ENCODE results near the gene PCBD2.
"Not testable (repeated sequence)": the region's sequence is repeated elsewhere in the genome, so short reads cannot be mapped to it uniquely, and the experiment has no call there.

The PCBD2 gene

DNA sequence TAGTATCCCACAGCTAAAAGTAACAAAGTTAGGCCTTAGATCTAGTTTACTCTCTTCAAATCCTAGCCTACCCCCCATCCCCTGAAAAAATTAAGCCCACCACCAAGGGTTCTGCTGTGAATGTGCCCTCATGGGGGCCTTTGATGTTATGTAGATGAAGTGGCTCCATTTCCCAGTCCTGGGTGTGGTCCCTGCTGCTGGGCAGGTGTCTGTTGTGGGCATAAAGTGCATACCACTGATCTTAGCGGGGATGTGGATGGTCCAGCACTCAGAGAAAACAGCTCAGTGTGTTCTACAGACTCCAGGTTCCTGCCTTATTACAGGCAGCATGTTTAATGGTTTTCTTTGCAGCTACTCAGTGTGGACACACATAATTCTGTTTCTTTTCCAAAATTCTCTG is 1.9 kb downstream of the PCBD2 start:
- no peak for DNase-seq (ENCODE audit: low read depth in 2 of 2)

DNA sequence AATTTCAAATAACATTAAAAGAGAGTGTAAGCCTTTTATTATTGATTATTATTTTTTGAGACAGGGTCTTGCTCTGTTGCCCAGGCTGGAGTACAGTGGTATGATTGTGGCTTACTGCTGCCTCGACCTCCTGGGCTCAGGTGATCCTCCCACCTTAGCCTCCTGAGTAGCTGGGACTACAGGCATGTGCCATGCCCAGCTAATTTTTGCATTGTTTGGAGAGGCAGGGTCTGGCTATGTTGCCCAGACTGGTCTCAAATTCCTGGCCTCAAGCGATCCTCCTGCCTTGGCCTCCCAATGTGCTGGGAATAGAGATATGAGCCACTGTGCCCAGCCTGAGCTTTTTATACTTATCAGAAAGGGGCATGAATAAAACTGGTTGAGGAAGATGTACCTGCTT is 5.8 kb downstream of the PCBD2 start:
- DNase-seq (ENCODE audit: low read depth in 2 of 2) = not testable (repeated sequence)

DNA sequence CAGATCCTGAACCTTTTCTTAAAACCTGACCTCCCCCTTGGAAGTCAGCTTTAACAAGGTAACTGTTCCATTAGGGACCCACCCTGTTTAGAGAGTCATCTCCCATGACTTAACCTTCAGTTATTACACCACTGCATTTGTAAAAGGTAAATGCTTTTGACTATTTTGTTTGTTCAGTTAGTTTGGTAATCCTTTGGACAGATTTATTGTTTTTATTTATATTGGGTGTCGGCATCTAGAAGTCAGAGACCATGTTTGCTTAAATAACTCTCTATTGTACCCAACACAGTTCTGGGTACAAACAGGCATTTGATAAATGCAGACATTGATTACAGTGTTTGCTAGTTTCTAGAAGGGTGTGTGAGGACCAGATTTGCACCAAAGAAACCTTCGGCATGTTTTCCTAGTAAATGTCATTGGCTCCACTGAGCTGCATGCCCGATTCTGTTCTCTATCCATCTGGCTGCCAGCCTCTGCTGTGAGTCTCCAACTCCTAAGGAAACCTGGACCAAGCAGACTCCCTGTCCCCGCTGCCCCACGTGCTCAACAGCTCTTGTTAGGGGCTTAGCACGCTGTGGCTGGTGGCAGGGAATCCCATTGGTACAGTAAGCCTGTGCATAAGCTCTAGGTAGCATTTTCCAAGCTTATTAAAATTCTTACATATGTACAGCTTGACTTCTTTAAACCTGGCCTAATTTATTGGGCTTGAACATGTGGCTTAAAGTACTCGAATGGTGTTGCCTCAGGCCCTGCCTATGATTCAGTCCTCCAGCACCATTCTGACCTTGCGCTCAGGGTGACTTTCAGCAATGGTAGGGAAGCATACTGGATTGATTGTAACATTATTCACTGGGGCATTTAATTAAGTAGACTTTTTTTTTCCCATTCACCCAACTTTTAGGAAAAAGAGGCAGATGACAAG is 6.6 kb downstream of the PCBD2 start:
- DNase-seq (ENCODE audit: low read depth in 2 of 2) = no peak

DNA sequence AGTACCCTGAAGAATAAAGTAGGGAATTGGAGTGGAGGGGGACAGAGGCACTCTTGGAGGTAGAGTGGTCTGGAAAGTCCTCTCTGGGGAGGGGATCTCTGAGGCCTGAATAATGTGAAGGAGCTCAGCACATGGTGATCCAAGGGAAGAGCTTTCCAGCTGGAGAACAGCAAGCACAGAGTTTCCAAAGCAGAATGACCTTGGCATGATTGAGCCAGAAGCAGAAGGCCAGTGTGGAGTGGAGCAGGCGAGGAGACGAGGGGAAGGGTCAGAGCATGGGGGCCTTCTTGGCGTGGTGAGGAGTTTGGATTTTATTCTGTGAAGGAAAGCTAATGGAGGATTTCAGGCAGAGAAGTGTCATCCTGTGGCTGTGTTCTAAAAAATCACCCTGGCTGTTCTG is 8.3 kb downstream of the PCBD2 start:
- no peak for DNase-seq (ENCODE audit: low read depth in 2 of 2)

DNA sequence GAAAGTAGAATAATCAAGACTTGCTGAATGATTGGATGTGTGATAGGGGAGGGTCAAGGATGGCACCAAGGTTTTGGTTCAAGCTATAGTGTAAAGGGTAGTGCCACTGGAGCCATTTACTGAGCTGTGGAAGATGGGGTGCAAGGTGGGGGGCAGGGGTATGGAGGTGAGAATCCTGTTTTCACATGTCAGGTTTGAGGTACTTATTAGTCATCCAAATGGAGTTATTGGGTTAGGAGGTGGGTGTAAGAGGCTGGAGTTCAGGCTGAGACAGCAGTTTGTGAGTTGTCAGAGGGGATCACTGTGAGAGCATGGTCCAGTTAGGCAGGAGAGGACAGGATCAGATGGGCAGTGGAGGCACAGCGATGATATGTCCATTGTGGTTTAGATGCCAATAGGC is 8.9 kb downstream of the PCBD2 start:
- DNase-seq (ENCODE audit: low read depth in 2 of 2) = no peak

DNA sequence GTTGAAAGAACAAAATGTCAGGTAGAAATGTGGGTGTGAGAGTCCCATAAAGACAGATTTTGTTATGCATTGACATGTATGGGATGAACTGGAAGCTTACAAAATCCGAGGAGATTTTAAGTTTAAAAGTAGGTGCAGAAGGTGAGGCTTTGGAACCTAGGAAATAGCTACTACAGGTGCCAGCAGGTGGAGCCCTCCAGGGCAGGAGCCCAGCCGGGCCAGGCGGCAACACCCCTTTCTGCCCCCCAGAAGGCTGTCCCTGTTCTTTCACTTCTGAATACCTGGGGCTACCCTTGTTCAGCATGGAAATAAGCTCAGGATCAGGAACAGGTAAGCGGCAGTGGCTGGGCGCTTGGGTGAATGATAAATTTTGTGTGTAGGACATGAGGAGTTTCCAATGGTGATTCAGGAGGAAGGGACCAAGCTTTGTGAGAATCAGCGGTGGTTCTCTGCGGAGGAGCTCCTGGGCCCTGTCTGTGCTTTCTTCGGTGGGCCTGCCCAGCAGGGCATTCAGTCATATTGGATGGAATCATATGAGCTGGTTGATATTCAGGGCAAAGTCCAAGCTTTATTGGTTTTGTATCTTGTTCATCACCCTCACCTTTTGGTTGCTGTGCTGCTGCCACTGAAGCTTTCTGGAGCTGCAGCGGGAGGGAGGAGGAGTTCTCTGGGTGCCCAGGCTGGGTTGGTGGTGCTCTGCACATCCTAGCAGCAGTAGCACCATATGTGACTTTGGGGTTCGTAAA is 12.3 kb downstream of the PCBD2 start:
- no peak for DNase-seq (ENCODE audit: low read depth in 2 of 2)

DNA sequence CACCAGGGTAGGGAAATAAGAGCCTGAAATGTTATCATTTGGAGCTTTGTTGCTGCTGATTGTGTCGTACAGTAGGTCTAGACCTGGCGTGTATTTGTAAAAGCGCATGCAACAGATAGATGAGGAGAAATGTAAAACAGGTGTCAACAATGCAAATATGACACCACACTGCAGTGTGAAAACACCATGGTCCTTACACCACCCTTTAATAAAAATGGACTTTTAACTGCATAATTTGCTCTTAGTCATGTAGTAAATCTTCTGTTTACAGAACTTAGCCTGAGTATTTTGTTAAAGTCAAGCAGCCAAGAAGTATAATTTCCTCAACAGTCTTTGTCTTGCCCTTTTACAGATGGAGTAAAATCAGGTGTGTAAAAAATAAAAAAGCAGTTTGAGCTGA is 13.9 kb downstream of the PCBD2 start:
- no peak for DNase-seq (ENCODE audit: low read depth in 2 of 2)

DNA sequence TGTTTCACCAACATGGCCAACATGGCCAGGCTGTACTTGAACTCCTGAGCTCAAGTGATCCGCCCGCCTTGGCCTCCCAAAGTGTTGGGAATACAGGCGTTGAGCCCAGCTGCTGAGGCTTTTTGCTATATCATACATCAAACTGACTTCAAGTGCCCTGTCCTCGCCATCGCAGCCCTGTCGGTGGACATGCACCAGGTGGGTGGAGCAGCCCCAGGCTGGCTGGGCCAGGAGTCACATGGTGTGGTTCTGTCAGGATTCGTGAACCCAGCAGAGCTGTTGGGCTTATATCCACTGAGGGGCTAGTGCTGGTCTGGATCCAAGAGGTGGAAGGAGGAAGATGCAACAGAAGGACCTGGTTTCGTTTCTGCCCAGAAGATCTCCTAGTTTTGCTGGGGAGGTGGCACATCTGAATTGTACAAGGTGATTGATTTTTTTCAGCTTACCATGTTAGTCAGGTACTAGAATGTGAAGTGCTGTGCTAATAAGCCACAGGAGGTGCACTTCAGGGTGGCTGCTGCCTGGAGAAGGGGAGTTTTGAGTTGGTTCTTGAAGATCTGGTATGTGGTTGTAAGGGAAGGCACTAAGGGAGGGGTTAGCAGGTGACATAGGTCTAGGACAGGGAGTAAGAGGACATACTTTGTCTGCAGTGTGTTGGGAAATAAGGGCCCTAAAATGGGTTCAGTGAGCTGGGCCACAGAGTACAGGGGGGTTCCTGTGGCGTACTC is 16.1 kb downstream of the PCBD2 start:
- no peak for DNase-seq (ENCODE audit: low read depth in 2 of 2)

DNA sequence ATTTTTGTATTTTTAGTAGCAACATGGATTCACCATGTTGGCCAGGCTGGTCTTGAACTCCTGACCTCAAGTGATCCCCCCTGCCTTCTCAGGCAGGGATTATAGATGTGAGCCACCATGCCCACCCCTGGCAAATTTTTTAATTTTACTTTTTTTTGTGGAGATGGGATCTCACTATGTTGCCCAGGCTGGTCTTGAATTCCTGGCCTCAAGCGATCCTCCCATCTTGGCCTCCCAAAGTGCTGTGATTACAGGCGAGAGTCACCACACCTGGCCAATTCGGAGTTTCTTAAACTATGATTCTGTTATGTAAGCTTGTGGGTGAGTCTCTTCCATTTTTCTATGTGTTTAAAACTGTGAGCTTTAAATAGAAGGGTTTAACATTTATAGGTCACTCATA is 27.6 kb downstream of the PCBD2 start:
- no peak for DNase-seq (ENCODE audit: low read depth in 2 of 2)

DNA sequence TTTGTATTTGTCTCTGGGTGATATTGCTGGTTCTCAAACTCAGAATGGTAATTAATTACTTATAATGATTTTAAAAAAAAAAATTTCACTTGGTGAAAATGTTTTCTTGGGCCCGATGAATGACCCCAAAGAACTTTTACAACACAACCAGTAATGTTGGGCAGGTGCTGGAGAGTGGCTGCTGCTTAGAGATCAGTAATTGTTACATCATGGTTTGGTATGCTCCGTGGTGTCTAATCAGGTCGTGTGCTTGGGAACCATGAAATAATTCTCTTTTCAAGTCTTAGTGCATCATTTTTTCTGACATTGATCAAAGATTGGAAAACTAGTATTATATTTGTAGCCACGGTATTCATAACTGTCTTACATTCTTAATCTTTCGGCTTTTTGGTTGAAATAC is 29.3 kb downstream of the PCBD2 start:
- DNase-seq (ENCODE audit: low read depth in 2 of 2) = no peak

DNA sequence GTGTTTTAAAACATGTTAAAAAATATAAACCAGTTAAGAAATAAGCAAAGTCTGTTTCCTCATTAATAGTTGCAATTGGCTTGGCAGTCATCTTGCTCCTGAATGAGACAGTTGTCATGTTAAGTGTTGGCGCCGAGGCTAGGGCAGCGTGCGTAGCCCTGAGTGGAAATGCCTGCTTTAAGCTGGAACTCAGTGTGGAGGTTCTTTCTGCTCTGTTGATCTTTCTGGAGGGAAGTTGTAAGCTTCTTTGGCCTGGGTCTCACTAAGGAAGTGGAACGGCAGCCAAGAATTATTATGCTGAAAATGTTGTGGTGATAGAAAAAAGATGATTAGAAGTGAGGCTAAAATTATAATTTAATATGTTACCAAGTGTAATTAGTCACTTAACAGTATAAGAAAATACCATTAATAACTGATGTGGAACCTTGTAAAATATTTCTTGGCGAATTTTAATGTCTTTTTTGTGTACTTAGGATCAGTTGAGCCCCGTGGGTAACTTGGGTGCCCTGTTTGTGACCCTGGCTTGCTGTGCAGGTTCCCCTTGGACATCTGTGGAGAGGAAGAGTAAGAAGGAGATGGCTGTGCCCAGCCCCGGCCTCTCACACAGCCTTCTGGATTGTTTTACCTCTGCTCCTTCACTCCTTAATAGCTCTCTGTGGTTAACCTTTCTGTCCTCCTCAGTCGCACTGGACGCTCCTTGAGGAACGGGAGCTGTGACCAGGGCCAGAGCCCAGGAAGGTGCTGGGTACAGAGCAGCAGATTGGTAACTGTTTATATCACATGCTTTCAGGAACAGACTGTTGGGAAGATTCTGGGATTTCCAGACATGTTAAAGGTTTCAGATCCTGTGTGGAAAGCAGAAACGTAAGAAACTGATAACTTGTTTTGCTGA is 31.0 kb downstream of the PCBD2 start:
- no peak for DNase-seq (ENCODE audit: low read depth in 2 of 2)

DNA sequence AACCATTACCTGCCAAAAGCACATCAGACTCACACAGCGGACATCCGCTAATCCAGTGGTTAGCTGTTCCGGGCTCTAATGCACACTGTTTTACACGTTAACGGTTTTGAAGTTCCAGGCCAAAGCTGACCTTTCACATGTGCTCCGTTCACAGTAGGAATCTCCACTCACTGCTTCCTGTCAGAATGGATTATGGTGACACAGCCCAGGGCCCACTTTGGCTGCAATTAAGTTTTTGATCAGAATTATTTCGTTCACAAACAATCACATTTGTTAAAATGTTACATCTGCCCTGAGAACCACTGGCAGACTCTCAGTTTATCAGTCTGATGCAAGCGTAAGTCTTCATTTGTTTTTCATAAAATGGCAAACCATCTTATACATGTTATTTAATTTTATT is 32.6 kb downstream of the PCBD2 start:
- DNase-seq (ENCODE audit: low read depth in 2 of 2) = no peak

DNA sequence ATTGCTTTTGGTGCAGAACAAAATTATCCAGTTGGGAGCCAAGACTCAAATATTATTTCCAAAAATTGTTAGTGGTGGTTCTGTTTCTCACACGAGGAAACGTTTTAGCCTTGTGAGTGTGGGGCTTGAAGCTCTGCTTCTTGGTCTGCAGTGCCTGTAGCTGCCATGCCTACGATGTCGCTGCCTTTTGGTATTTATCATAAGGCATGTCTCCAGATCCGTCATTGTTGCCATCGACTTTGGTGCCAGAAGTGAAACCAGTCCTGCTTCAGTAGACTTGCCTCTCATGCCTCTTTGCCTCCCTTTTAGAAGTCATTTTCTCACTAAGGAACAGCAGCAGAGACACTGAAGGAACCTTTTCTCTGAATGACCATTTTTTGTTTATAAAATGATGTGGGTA is 33.1 kb downstream of the PCBD2 start:
- DNase-seq (ENCODE audit: low read depth in 2 of 2) = no peak

DNA sequence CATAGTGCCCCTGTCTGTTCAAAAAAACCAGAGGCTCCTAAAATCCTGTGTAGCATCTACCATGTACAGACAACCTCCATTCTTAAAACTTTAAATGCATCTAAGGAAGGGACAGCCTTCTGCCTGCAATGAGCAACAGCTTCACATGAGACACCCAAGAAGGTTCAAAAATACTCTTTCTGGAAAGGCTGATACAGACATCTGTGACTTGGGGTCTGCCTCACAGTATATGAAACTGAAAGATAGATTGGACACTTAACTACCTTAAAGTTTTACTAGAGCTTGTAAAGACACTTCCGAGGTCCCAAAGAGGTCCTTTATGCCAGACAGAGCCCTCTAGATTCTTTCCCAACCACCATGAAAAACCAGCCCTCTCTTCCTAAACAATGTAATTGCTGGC is 34.6 kb downstream of the PCBD2 start:
- no peak for DNase-seq (ENCODE audit: low read depth in 2 of 2)

DNA sequence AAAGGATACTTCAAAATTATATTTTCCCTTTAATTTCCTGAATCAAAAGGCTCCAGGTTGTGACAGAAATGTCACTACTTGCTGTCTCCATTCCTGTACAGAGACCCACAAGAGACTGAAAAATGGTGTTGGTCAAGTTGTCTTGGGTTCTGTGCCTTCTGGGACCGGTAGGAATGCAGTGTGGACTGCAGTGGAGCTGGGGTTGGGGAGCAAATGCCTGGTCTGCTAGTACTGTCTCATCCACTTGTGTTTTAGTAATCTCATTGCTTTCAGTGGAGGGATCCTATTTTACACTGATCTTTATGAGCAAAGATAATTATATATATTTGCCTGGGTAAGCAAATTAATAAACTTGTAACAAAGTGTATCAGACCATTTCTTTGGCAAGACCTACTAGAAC is 38.6 kb downstream of the PCBD2 start:
- no peak for DNase-seq (ENCODE audit: low read depth in 2 of 2)

DNA sequence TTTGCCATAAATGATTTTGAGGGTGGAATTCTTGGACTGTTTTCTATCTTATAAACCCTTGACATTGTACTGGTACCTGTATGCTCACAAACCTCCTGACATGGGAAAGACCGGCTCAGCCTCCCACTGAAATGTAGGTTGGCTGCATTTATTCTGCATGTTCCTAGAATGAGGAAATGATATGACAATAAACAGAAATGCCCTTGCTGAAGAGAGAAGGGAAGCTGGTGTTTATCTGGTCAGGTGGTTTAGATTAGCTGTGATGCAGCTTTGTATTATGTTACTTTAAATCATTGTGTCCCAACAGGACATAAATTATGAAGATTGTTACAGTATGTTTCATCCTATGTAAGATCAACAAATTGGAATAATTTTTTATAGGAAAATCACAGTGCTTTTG is 39.7 kb downstream of the PCBD2 start:
- no peak for DNase-seq (ENCODE audit: low read depth in 2 of 2)

DNA sequence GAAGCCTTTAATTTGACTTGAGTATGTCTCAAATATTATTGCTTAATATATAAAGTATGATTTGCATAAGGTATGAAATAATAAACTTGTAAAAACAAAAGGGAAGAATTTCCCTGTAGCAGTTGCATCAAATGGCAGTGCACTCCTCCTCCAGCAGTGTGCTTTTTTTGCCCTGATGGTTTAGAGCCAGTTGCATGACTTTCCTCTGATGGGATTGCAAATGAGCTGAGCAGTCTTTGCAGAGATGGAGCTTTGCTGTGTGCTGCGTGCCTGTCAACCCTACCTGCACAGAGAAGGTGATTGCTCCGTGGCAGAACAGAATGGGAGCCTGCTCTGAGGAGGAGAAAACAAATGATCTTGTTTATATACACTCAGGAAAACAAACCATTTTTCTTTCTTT is 40.1 kb downstream of the PCBD2 start:
- no peak for DNase-seq (ENCODE audit: low read depth in 2 of 2)

DNA sequence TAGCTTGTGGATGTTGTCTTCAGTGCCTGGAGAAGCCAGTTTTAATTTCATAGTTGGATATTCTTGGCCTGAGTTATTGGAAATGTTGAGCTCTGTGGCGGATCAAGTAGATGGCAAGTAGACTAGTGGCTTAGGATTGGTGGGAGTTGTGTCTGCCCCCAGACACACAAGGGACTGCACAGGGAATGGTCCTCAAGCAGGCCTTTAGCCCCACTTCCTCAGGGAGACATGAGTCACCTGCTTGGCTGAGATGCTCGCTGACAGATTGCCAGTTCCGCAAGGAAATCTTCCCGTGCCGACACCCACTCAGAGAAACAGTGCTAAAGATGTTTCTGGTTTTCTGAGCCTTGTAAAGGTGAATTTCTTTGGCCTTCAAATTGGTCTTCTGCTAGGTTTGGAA is 44.0 kb downstream of the PCBD2 start:
- DNase-seq (ENCODE audit: low read depth in 2 of 2) = no peak

DNA sequence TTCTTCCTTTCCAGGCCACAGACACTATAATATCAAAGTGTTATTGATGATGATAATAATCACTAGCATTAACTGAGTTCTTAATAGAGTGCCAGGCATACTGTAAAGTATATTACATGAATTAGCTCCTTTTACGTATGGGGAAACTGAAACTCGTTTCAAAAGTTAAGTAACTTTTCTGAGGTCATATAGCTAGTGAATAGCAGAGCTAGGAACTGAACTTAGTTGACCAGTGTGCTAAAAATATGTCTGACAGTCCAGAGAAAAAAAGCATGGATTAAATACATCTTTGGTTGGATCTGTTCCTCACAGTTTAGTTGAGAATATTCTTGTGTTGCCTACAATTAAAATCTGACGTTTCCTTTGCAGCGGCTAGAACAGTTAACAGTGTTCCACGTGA is 44.4 kb downstream of the PCBD2 start:
- no peak for DNase-seq (ENCODE audit: low read depth in 2 of 2)

DNA sequence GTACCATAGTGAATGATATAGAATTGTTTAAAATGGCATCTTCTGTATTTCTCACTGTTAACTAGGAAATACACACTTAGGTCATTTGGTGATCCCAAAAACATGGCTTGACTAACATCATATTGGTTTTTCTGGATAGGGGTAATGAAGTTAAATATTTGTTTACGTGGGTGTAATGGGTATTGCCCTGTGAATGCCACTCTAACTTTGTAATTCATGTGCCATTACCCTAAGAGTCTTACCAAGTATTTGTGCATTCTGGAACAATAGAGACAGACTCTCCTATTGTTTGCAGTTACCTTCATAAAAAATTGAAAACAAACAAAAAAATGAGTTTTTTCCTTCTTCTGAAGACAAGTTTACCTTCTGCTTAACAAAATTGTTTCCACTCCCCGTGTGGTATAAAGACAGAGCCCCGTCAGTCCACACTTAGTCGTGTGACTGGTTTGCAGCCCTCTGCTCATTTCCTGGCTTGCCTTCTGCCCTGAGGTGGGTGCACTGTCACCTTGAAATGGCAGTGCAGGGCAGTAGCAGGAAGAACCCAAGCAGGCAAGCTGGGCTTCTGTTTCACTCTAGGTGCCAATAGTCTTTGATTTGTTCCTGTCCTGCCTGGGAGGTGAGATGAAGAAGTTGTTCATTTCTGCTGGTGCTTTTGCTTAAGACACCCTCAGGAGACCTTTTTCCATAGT is 53.1 kb downstream of the PCBD2 start:
- no peak for DNase-seq (ENCODE audit: low read depth in 2 of 2)

DNA sequence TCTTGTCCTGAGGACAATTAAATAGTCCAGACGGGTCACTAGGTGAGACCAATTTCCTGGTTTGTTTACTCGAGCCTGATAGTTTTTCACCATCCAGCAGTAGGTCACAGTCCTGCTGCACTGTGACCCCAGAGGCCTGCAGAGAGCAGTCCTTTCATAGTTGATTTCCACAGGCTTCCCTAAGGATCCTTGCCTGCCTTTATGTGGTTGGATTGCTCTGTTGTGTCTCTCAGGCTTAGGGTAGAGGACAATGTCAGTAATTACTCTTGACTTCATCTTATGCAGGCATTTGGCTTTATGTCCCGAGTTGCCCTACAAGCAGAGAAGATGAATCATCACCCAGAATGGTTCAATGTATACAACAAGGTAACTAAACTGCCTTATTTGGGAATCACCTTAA is 53.8 kb downstream of the PCBD2 start:
- DNase-seq (ENCODE audit: low read depth in 2 of 2) = no peak
